GM12878 (cell line): ENCODE measurements around the gene ATG5. TPM values are rescaled to one million over a fixed set of nuclear protein-coding genes. Genes with fewer than 3 reads are reported as not detected.

ENCODE experiments used
- ATAC-seq: fragments of 200-7000 bp; cut with Tn5 transposase; 3 replicates; pipeline ENCODE4 v1.9.1; 2020; ENCODE audit warnings: mild to moderate bottlenecking, moderate library complexity
- BruUV-seq: library from RNA; stranded (reverse); fragments of 400-500 nt; replicated peaks from 2 replicates; lab custom pipeline; 2021; lab: Mats Ljungman, UMichigan
- CTCF ChIA-PET: fragments of 300-600 bp; sonication (Branson Sonifier 250); formaldehyde crosslinking; extraction: SDS; loops from one replicate; lab custom pipeline; 2021; ENCODE audit warnings: inconsistent platforms; lab: Yijun Ruan, JAX
- POLR2A ChIA-PET: fragments of 350-600 bp; formaldehyde crosslinking; extraction: SDS; loops from one replicate; lab custom pipeline; 2021; ENCODE audit warnings: inconsistent platforms; lab: Charles Lee
- RAD21 ChIA-PET: fragments of 300-600 bp; sonication (Branson Sonifier 250); formaldehyde crosslinking; loops from one replicate; lab custom pipeline; 2023; ENCODE audit warnings: antibody characterized with exemption; ENCODE audit not compliant: unreplicated experiment; lab: Charles Lee
- SMC1A ChIA-PET: fragments of 300-600 bp; sonication (Branson Sonifier 250); formaldehyde crosslinking; loops from one replicate; lab custom pipeline; 2023; ENCODE audit not compliant: unreplicated experiment, uncharacterized antibody; lab: Charles Lee
- DNase-seq: peaks from one replicate; pipeline ENCODE4 v3.0.0-alpha.2; 2011; ENCODE audit warnings: low read depth, low spot score
- FAIRE-seq: peaks from 3 replicates; lab custom pipeline; 2011; peaks lifted over from hg19 to GRCh38; lab: Jason Lieb, UNC
- H2AFZ ChIP-seq: 2 replicates; pipeline ENCODE4 v1.6.0; 2011; ENCODE audit warnings: low read depth, low read length, control low read depth; ENCODE audit not compliant: control insufficient read depth
- H3K27ac ChIP-seq: 2 replicates; pipeline ENCODE4 v1.5.1; 2011; ENCODE audit warnings: control low read depth; ENCODE audit not compliant: control insufficient read depth, insufficient read depth
- H3K27me3 ChIP-seq, 2 experiments: replicated peaks in 1 of 2; 2 replicates each; pipeline versions ENCODE4 v1.6.0 to v1.6.1; 2011; ENCODE audit warnings: low read length in 1 of 2; ENCODE audit not compliant: control insufficient read depth in 2 of 2, insufficient read depth in 2 of 2
- H3K36me3 ChIP-seq, 2 experiments: 2 replicates each; pipeline ENCODE4 v1.5.1; 2011; ENCODE audit warnings: low read length in 1 of 2; ENCODE audit not compliant: control insufficient read depth in 2 of 2, insufficient read depth in 2 of 2
- H3K4me1 ChIP-seq: 2 replicates; pipeline ENCODE4 v1.6.1; 2011; ENCODE audit warnings: mild to moderate bottlenecking, low read length, moderate library complexity, mixed read lengths; ENCODE audit not compliant: control insufficient read depth, insufficient read depth
- H3K4me2 ChIP-seq: 2 replicates; pipeline ENCODE4 v1.6.0; 2011; ENCODE audit warnings: control low read depth; ENCODE audit not compliant: control insufficient read depth, insufficient read depth
- H3K4me3 ChIP-seq: fragments of 200-600 bp; sonication (generic); 2 replicates; pipeline ENCODE4 v1.5.1; 2016
- H3K79me2 ChIP-seq: 2 replicates; pipeline ENCODE4 v1.6.0; 2011; ENCODE audit warnings: low read length; ENCODE audit not compliant: control insufficient read depth, insufficient read depth
- H3K9ac ChIP-seq: 2 replicates; pipeline ENCODE4 v1.8.0; 2011; ENCODE audit warnings: low read length, control low read depth, mixed read lengths; ENCODE audit not compliant: control insufficient read depth, insufficient read depth
- H3K9me3 ChIP-seq: replicated peaks from 3 replicates; pipeline ENCODE4 v1.5.1; 2011; ENCODE audit warnings: mild to moderate bottlenecking, low read length; ENCODE audit not compliant: control insufficient read depth, insufficient read depth
- H4K20me1 ChIP-seq: 2 replicates; pipeline ENCODE4 v1.6.0; 2011; ENCODE audit not compliant: control insufficient read depth, insufficient read depth
- BRCA1 ChIP-seq: IDR thresholded peaks from 2 replicates; pipeline ENCODE4 v1.6.1; 2011; ENCODE audit warnings: low read depth, low read length, improper control_type of control experiment
- CEBPB ChIP-seq, 2 experiments: fragments of 150-350 bp in 1 of 2; IDR thresholded peaks; 2 replicates each; pipeline ENCODE4 v1.6.1; 2012 to 2014; ENCODE audit warnings: low read depth in 2 of 2, low read length in 2 of 2, borderline replicate concordance in 1 of 2, inconsistent platforms in 1 of 2
- E2F4 ChIP-seq: IDR thresholded peaks from 2 replicates; pipeline ENCODE4 v1.6.1; 2012; ENCODE audit warnings: low read depth, low read length, improper control_type of control experiment
- EP300 ChIP-seq, 2 experiments: fragments of 150-350 bp in 1 of 2; IDR thresholded peaks; 2 replicates each; pipeline ENCODE4 v1.6.1; 2011 to 2012; ENCODE audit warnings: low read depth in 2 of 2, low read length in 2 of 2, borderline replicate concordance in 1 of 2, improper control_type of control experiment in 1 of 2, inconsistent platforms in 1 of 2; ENCODE audit not compliant: control insufficient read depth in 1 of 2
- KDM1A ChIP-seq: fragments of 200-600 bp; sonication (generic); IDR thresholded peaks from 2 replicates; pipeline ENCODE4 v1.6.1; 2016; ENCODE audit warnings: borderline replicate concordance
- MTA3 ChIP-seq: IDR thresholded peaks from 2 replicates; pipeline ENCODE4 v1.6.1; 2012; ENCODE audit warnings: low read length, inconsistent platforms, borderline replicate concordance
- MXI1 ChIP-seq: fragments of 150-350 bp; IDR thresholded peaks from 2 replicates; pipeline ENCODE4 v1.6.1; 2011; ENCODE audit warnings: low read depth, mild to moderate bottlenecking, inconsistent platforms, low read length, improper control_type of control experiment
- MYC ChIP-seq: IDR thresholded peaks from 2 replicates; pipeline ENCODE4 v1.6.1; 2011; ENCODE audit warnings: mild to moderate bottlenecking, low read length, moderate library complexity, inconsistent platforms; ENCODE audit not compliant: insufficient read depth, insufficient replicate concordance, insufficient read length, severe bottlenecking
- NRF1 ChIP-seq: conservative IDR thresholded peaks from 2 replicates; pipeline ENCODE4 v1.6.1; 2011; ENCODE audit warnings: mild to moderate bottlenecking, low read depth, low read length, improper control_type of control experiment
- PAX5 ChIP-seq: IDR thresholded peaks from 2 replicates; pipeline ENCODE4 v1.6.1; 2011; ENCODE audit warnings: low read depth, low read length, borderline replicate concordance
- PAX8 ChIP-seq: fragments of 450-650 bp; IDR thresholded peaks from 2 replicates; pipeline ENCODE4 v1.6.1; 2017; ENCODE audit warnings: mild to moderate bottlenecking, moderate library complexity
- POU2F2 ChIP-seq: IDR thresholded peaks from 3 replicates; pipeline ENCODE4 v1.6.1; 2011; ENCODE audit warnings: low read depth, mild to moderate bottlenecking, low read length, borderline replicate concordance
- SMC3 ChIP-seq: IDR thresholded peaks from 2 replicates; pipeline ENCODE4 v1.6.1; 2011; ENCODE audit warnings: low read length, improper control_type of control experiment, borderline replicate concordance
- SREBF2 ChIP-seq: IDR thresholded peaks from 2 replicates; pipeline ENCODE4 v1.6.1; 2012; ENCODE audit warnings: mild to moderate bottlenecking, low read length
- TAF1 ChIP-seq: IDR thresholded peaks from 2 replicates; pipeline ENCODE4 v1.6.1; 2011; ENCODE audit warnings: mild to moderate bottlenecking, low read depth, low read length, borderline replicate concordance
- YY1 ChIP-seq: IDR thresholded peaks from 2 replicates; pipeline ENCODE4 v1.6.1; 2011; ENCODE audit warnings: low read depth, mild to moderate bottlenecking, low read length
- ZBED1 ChIP-seq: IDR thresholded peaks from 2 replicates; pipeline ENCODE4 v1.6.1; 2016; ENCODE audit warnings: borderline replicate concordance
- WGBS: methylation state at CpG from one replicate; pipeline ENCODE4 v1.1.6; 2016; ENCODE audit warnings: low lambda C conversion rate; ENCODE audit not compliant: insufficient replicate concordance, insufficient coverage; ENCODE audit errors: missing lambda C conversion rate; 5-methylcytosine and 5-hydroxymethylcytosine counted together
- in situ Hi-C: fragments of 300-500 bp; cut with MboI; formaldehyde crosslinking; loops from 9 replicates; pipeline ENCODE4 v1.14.3; 2018; ENCODE audit warnings: mixed read lengths
- intact Hi-C: fragments of 100-400 bp; cut with micrococcal nuclease; formaldehyde crosslinking; loops from one replicate; pipeline ENCODE4 v1.14.2; 2022; ENCODE audit not compliant: unreplicated experiment
- polyA plus RNA-seq, 11 experiments: library from polyadenylated mRNA; depleted of rRNA in 4 of 11; unstranded in 6 of 11; stranded (reverse) in 5 of 11; fragments of >200 nt; fragmentation: Nextera tagmentation in 4 of 11; fragmentation: Illumina TruSeq in 1 of 11; extraction: Ambion mirVana in 4 of 11; extraction: Trizol in 1 of 11; gene quantifications; 1 replicate in 1 of 11; 2 replicates in 10 of 11; pipeline versions ENCODE4 v1.2.1 to v1.2.3, GENCODE V29; 2011 to 2016; ENCODE audit warnings: inconsistent platforms in 2 of 11, missing spikeins in 2 of 11, low read depth in 1 of 11
- total RNA-seq, 4 experiments: library from RNA; depleted of rRNA in 3 of 4; stranded (reverse); fragments of >200 nt in 3 of 4; fragmentation: Illumina TruSeq in 1 of 4; extraction: Trizol in 1 of 4; gene quantifications; 2 replicates each; pipeline versions ENCODE4 v1.2.1 to v1.2.3, GENCODE V29; 2013 to 2021
- TF ChIP-seq, protein P1 (sequence below): IDR thresholded peaks from 2 replicates; pipeline ENCODE4 v1.6.1; 2012; ENCODE audit warnings: mild to moderate bottlenecking, low read depth, low read length

The ATG5 gene
- total and polyA plus RNA-seq, 10 of the 15 experiments (the other 5 are each of a cell fraction or from before 2014, with no cell fraction given): 12.9 to 51.8 (median 23.9) TPM

DNA sequence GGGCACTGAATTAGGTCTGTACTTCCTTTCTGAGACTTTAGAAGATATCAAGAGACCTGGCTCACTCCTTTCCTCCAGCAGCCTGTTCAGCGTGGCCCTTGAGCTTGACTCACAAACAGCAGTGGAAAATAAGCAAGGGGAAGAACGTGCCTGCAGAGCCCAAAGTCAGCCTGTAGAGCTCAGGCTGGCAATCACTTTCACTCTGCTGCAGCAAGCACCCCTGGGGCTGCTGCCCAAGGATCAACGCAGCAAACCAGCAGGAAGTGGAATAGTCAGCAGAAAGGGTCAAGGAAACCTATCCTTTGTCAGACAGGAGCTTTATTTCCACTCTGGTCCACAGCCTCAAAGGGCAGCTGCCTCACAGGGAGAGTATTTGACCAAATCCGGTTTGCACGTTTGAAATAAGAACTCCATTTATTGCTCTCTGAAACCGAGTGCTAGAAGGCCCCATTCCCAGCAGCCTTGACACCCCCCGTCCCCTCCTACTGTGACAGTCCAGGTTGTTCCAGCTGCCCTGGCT is 162.1 kb downstream of the ATG5 start:
- WGBS: 0% methylated on average over 7 of the region's 7 CpGs
- intact Hi-C loops (loop anchor here (5.0 kb wide), 1 partner anchor 671 kb away; no protein-coding TSS in a partner anchor), in situ Hi-C loops (loop anchor here (10.0 kb wide), 1 partner anchor 59 kb away; no protein-coding TSS in a partner anchor)
- H3K4me3 ChIP-seq: peak overlapping the region; percentile 13; the same call in 1 of the 2 replicates
- no peaks in the 10 kb centered on the region for H3K79me2 ChIP-seq
- H3K9me3 ChIP-seq: no peaks in the 10 kb centered on the region; the same call in 2 of the 3 replicates
- H2AFZ ChIP-seq: peak overlapping the region; percentile 73
- peak overlapping the region; percentile 65 for H3K4me2 ChIP-seq
- ChIA-PET SMC1A (interaction anchor here (0.6 to 12.7 kb wide), 30 partner anchors 15 to 710 kb away, joined by 3 to 217 read pairs (median 4); no protein-coding TSS in a partner anchor), RAD21 (interaction anchor here (0.9 to 9.2 kb wide), 24 partner anchors 8 to 710 kb away, joined by 3 to 90 read pairs (median 5); partner anchors contain the start of gene PRDM1), CTCF (interaction anchor here (0.6 to 10.0 kb wide), 16 partner anchors 9 to 711 kb away, joined by 3 to 85 read pairs (median 4); no protein-coding TSS in a partner anchor), POLR2A (interaction anchor here (0.8 to 4.8 kb wide), 10 partner anchors 9 to 709 kb away, joined by 3 to 28 read pairs (median 4); no protein-coding TSS in a partner anchor)
- DNase-seq (peak; percentile 69), ATAC-seq (peak; percentile 52), FAIRE-seq (peak; percentile 18)
- no peaks in the 10 kb centered on the region for H3K27me3 ChIP-seq
- peak overlapping the region; percentile 77 for H3K9ac ChIP-seq
- H4K20me1 ChIP-seq: no peaks in the 10 kb centered on the region
- H3K27ac ChIP-seq: peak overlapping the region; percentile 97
- H3K36me3 ChIP-seq: no peaks in the 10 kb centered on the region
- peaks cover 64% of the 10 kb centered on the region for H3K4me1 ChIP-seq
- BruUV-seq: TSS peak; percentile 69
- TF ChIP-seq MTA3: no peak
- TF ChIP-seq PAX5: 0 out of 2 replicates have a peak, but pooled peaks have one; percentile 10
- TF ChIP-seq PAX8: no peak
- TF ChIP-seq TAF1: no peak
- no peak for TF ChIP-seq NRF1
- TF ChIP-seq KDM1A: no peak
- TF ChIP-seq POU2F2: no peak
- TF ChIP-seq BRCA1: no peak
- no peak for TF ChIP-seq MYC
- TF ChIP-seq CEBPB (IDR thresholded peaks at IDR 0.05; ENCODE audit: borderline replicate concordance in 1 of 2, low read depth in 2 of 2, low read length in 2 of 2): no peak
- TF ChIP-seq, protein P1, sequence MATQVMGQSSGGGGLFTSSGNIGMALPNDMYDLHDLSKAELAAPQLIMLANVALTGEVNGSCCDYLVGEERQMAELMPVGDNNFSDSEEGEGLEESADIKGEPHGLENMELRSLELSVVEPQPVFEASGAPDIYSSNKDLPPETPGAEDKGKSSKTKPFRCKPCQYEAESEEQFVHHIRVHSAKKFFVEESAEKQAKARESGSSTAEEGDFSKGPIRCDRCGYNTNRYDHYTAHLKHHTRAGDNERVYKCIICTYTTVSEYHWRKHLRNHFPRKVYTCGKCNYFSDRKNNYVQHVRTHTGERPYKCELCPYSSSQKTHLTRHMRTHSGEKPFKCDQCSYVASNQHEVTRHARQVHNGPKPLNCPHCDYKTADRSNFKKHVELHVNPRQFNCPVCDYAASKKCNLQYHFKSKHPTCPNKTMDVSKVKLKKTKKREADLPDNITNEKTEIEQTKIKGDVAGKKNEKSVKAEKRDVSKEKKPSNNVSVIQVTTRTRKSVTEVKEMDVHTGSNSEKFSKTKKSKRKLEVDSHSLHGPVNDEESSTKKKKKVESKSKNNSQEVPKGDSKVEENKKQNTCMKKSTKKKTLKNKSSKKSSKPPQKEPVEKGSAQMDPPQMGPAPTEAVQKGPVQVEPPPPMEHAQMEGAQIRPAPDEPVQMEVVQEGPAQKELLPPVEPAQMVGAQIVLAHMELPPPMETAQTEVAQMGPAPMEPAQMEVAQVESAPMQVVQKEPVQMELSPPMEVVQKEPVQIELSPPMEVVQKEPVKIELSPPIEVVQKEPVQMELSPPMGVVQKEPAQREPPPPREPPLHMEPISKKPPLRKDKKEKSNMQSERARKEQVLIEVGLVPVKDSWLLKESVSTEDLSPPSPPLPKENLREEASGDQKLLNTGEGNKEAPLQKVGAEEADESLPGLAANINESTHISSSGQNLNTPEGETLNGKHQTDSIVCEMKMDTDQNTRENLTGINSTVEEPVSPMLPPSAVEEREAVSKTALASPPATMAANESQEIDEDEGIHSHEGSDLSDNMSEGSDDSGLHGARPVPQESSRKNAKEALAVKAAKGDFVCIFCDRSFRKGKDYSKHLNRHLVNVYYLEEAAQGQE: no peak
- no peak for TF ChIP-seq SREBF2
- TF ChIP-seq ZBED1: no peak
- no peak for TF ChIP-seq EP300 (IDR thresholded peaks at IDR 0.05; ENCODE audit: borderline replicate concordance in 1 of 2, control insufficient read depth in 1 of 2, low read depth in 2 of 2, low read length in 2 of 2)
- no peak for TF ChIP-seq SMC3
- no peak for TF ChIP-seq MXI1
- no peak for TF ChIP-seq YY1
- no peak for TF ChIP-seq E2F4
